Left ventricle myocardium inferior (tissue), 1 donor: ENCODE results near the gene BRF1. TPM values are rescaled to one million over a fixed set of nuclear protein-coding genes. Genes with fewer than 3 reads are reported as not detected.

Source experiments
- DNase-seq: peaks from one replicate; pipeline ENCODE4 v3.0.0-alpha.2; 2020
- H3K27ac ChIP-seq: fragments of 200-600 bp; replicated peaks from 2 replicates; pipeline ENCODE4 v1.8.0; 2021
- H3K27me3 ChIP-seq: fragments of 200-600 bp; 2 replicates; pipeline ENCODE4 v1.8.0; 2021; ENCODE audit warnings: low read depth
- H3K36me3 ChIP-seq: fragments of 200-600 bp; 2 replicates; pipeline ENCODE4 v1.8.0; 2021
- H3K4me1 ChIP-seq: fragments of 200-600 bp; 2 replicates; pipeline ENCODE4 v1.8.0; 2021
- H3K4me3 ChIP-seq: fragments of 200-600 bp; 2 replicates; pipeline ENCODE4 v1.8.0; 2021; ENCODE audit warnings: mild to moderate bottlenecking, moderate library complexity
- H3K9me3 ChIP-seq: fragments of 200-600 bp; replicated peaks from 2 replicates; pipeline ENCODE4 v1.8.0; 2021
- intact Hi-C: fragments of 100-400 bp; cut with micrococcal nuclease; formaldehyde crosslinking; loops from one replicate; pipeline ENCODE4 v1.11.0; 2022
- total RNA-seq: library from RNA; stranded (reverse); fragmentation: NEBNext Ultra II Directional; extraction: Animal tissue kit (Norgen Biotek cat#: 25700); gene quantifications from one replicate; pipeline ENCODE4 v1.2.1, GENCODE V29; 2021
- TF ChIP-seq, protein P1 (sequence below): fragments of 200-600 bp; IDR thresholded peaks from 2 replicates; pipeline ENCODE4 v1.8.0; 2021; ENCODE audit warnings: antibody characterized with exemption, mild to moderate bottlenecking, borderline replicate concordance
- donor health status: DM: no; HTN: yes; CAD: no; lungs with severe emphysema.

Gene BRF1
- total RNA-seq, 1 donor from 2014 or later: 19.8 TPM

DNA sequence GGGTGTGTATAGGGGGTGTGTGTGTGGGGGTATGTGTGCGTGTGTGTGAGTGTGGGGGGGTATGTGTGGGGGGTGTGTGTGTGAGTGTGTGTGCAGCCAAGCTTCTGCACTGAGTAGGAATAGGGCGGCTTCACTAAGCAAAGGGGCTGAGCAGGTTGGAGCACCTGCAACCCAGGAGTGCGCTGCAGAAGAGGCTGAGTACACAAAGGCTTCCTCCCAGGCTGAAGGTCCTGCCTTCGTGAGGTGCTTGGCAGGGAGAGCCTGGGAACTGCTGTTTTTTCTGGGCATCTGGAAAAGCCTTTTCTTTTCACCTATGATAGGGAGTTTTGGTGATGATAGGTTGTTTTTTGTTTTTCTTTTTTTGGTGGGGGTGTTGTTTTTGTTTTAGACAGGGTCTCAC lies 113.7 kb downstream of the BRF1 start:
- H3K27ac ChIP-seq: no peak overlapping the region
- H3K9me3 ChIP-seq: peaks cover 8% of the 10 kb centered on the region
- intact Hi-C loops: no loop called here
- DNase-seq: no peak
- no peaks in the 10 kb centered on the region for H3K36me3 ChIP-seq
- H3K4me1 ChIP-seq: peaks cover 11% of the 10 kb centered on the region
- no peak overlapping the region for H3K4me3 ChIP-seq
- H3K27me3 ChIP-seq: peaks cover 35% of the 10 kb centered on the region
- TF ChIP-seq, protein P1, sequence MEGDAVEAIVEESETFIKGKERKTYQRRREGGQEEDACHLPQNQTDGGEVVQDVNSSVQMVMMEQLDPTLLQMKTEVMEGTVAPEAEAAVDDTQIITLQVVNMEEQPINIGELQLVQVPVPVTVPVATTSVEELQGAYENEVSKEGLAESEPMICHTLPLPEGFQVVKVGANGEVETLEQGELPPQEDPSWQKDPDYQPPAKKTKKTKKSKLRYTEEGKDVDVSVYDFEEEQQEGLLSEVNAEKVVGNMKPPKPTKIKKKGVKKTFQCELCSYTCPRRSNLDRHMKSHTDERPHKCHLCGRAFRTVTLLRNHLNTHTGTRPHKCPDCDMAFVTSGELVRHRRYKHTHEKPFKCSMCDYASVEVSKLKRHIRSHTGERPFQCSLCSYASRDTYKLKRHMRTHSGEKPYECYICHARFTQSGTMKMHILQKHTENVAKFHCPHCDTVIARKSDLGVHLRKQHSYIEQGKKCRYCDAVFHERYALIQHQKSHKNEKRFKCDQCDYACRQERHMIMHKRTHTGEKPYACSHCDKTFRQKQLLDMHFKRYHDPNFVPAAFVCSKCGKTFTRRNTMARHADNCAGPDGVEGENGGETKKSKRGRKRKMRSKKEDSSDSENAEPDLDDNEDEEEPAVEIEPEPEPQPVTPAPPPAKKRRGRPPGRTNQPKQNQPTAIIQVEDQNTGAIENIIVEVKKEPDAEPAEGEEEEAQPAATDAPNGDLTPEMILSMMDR: no peak

DNA sequence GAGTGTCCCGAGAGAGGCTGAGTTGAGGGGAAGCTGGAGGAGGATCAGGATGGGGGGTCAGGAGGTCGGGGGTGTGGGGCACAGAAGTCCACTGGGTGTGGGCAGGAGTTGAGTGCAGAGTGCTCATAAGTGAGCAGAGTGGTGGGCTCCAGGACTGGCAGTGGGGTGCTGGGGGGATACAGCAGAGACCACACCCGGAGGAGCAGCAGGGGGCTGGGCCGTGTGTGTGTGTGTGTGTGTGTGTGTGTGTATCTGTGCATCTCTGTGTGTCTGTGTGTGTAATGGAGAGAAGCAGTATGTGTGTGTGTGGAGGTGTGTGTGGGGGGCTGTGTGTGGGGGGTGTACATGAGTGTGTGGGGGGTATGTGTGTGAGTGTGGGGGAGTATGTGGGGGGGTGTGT lies 114.8 kb downstream of the BRF1 start:
- Histone ChIP-seq H3K27me3 (peaks cover 26% of the 10 kb centered on the region), H3K36me3 (no peaks in the 10 kb centered on the region), H3K27ac (no peak overlapping the region), H3K9me3 (peaks cover 8% of the 10 kb centered on the region), H3K4me3 (no peak overlapping the region), H3K4me1 (peaks cover 20% of the 10 kb centered on the region)
- TF ChIP-seq, protein P1: no peak
- no peak for DNase-seq
- intact Hi-C loops: no loop called here

DNA sequence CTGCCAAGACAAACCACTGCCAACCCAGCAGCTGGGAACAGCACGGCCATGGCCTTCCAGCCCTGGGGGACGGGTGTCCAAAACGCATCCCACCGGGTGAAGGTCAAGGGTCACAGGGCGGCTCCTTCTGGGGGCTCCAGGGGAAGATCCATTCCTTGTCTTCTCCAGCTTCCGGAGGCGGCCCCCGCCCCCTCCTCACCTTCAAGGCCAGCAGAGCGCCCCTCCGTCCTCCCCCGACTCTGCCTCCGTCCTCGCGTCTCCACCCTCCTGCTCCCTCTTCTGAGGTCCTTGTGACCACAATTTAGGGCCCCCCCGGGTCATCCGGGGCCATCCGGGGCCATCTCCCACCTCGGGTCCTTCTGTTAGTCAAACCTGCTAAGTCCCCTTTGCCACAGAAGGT lies 115.8 kb downstream of the BRF1 start:
- H3K27me3 ChIP-seq: peaks cover 24% of the 10 kb centered on the region
- TF ChIP-seq, protein P1: no peak
- peaks cover 28% of the 10 kb centered on the region for H3K4me1 ChIP-seq
- intact Hi-C loops: no loop called here
- no peak for DNase-seq
- H3K36me3 ChIP-seq: no peaks in the 10 kb centered on the region
- no peak overlapping the region for H3K27ac ChIP-seq
- H3K4me3 ChIP-seq: no peak overlapping the region
- peaks cover 8% of the 10 kb centered on the region for H3K9me3 ChIP-seq

DNA sequence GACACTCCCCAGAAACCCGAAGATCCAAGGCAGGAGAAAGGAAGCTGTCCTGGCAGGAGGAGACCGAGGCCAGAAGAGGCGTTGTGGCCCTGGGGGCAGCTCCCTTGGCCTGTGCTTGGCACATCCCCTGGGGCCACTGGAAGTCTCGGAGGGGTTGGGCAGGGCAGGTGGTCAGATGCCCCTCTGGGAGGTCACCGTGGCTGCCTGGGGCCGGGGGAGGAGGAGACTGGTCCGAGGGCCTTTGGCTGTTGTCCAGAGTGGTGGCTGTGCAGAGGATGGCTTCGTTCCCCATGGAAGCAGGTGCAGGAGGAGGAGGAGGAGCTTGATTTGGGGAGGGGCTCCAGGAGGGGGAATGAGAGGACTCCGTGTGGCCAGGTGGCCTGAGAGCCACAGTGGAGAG lies 116.3 kb downstream of the BRF1 start:
- DNase-seq: no peak
- intact Hi-C loops: no loop called here
- H3K4me1 ChIP-seq: peaks cover 30% of the 10 kb centered on the region
- peaks cover 21% of the 10 kb centered on the region for H3K27me3 ChIP-seq
- no peak overlapping the region for H3K27ac ChIP-seq
- H3K9me3 ChIP-seq: peaks cover 8% of the 10 kb centered on the region
- TF ChIP-seq, protein P1: no peak
- H3K36me3 ChIP-seq: no peaks in the 10 kb centered on the region
- H3K4me3 ChIP-seq: no peak overlapping the region

DNA sequence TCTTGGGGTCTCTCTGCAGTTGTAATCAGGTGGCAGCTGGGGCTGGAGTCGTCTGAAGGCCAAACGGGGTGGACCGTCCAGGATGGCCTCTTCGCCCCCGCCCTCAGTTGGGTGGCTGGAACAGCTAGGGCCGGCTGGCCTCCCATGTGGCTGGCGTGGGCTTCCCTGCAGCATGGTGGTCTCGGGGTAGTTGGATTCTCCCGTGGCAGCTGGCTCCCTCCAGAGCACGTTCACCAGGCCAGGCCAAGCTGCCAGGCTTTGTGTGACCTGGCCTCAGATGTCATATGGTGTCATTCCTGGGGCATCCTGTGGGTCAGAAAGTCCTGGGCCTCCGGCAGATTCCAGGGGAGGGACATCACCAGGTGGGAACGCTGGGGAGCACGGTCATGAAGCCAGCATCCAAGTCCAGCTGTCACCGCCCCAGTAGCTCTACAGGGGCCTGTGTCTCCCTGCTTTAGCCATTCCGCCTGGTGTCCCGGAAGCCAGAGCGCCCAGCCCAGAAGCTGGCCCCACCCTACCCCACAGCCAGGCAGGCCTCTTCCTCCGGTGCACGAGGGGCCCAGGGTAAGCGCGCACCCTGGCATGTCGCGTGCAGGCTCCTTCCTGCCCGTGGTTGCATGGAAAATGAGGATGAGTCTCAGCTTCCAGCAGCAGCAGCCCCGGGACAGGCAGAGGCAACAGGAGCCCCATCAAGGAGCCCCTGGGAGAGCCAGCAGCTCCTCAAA lies 118.3 kb downstream of the BRF1 start:
- peaks cover 3% of the 10 kb centered on the region for H3K27me3 ChIP-seq
- no peaks in the 10 kb centered on the region for H3K9me3 ChIP-seq
- TF ChIP-seq, protein P1: no peak
- no peaks in the 10 kb centered on the region for H3K36me3 ChIP-seq
- H3K4me1 ChIP-seq: peaks cover 30% of the 10 kb centered on the region
- DNase-seq: no peak
- H3K4me3 ChIP-seq: no peak overlapping the region
- intact Hi-C loops: no loop called here
- peak overlapping the region; percentile 73 for H3K27ac ChIP-seq
